DOHH2 (cell line): ENCODE results near the gene NPTN.

Experiments used
- CTCF ChIP-seq: fragments of 200-600 bp; sonication (generic); IDR thresholded peaks from one replicate; pipeline ENCODE4 v1.5.1; 2014; ENCODE audit warnings: antibody characterized with exemption, mild to moderate bottlenecking, low read depth, low read length; ENCODE audit not compliant: poor library complexity, severe bottlenecking
- EZH2phosphoT487 ChIP-seq: fragments of 200-600 bp; sonication (generic); IDR thresholded peaks from 2 replicates; pipeline ENCODE4 v1.6.1; 2017; ENCODE audit warnings: borderline replicate concordance, mild to moderate bottlenecking, antibody characterized with exemption, low read length, moderate library complexity, mixed read lengths

GRCh38 chr15:73650416-73651126, 17.4 kb upstream of the NPTN start:
- TF ChIP-seq CTCF (no peak), EZH2phosphoT487 (no peak)
